Breast epithelium (tissue), 3 donors: ENCODE measurements around the gene NAT9.

Experiments
- CTCF ChIP-seq, 3 donors: fragments of 450-650 bp; IDR thresholded peaks; one replicate each; pipeline ENCODE4 v1.5.1; 2016 to 2017; ENCODE audit warnings: antibody characterized with exemption in 3 of 3, mild to moderate bottlenecking in 3 of 3, moderate library complexity in 3 of 3
- POLR2A ChIP-seq: fragments of 450-650 bp; IDR thresholded peaks from one replicate; pipeline ENCODE4 v1.6.1; 2016; ENCODE audit warnings: antibody characterized with exemption, mild to moderate bottlenecking, moderate library complexity
- POLR2AphosphoS5 ChIP-seq, 3 donors: sonication (generic); formaldehyde crosslinking; IDR thresholded peaks; one replicate each; pipeline ENCODE4 v1.6.1; 2017; ENCODE audit warnings: antibody characterized with exemption in 3 of 3

DNA sequence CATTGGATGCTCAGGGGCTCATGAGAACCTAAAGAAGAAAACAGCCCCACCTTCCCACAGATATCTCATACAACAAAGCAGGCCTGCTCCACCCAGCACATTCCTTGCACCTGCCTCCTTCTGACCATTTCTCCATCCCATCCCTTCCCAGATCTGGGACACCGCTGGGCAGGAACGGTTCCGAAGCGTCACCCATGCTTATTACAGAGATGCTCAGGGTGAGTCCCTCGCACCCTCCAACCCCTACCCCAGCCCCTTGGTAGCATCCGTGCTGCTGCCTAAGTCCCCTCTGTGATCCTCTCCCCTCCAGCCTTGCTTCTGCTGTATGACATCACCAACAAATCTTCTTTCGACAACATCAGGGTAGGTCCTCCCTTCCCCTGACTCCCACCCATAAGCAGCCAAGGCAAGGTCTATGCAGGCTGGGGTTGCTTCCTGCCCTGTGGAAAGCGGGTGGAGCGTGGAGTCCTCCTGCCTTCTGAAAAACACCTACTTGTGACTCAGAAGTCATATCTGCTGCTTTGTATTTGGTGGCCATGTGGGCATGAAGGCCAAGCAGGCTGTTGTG, 33.1 kb downstream of the NAT9 start:
- no peak for TF ChIP-seq POLR2A
- no peak for TF ChIP-seq CTCF (IDR thresholded peaks at IDR 0.05)
- TF ChIP-seq POLR2AphosphoS5 (IDR thresholded peaks at IDR 0.05), result no peak
